GM19238 (cell line): ENCODE measurements around the gene IFITM5.
A peak's percentile ranks its signal among the peaks of the same experiment; 100 is the strongest.
"Not testable (repeated sequence)": the region's sequence is repeated elsewhere in the genome, so short reads cannot be mapped to it uniquely, and the experiment has no call there.

Experiments
- DNase-seq: peaks from one replicate; pipeline ENCODE4 v3.0.0; 2011; ENCODE audit warnings: low spot score; ENCODE audit not compliant: insufficient read length

The IFITM5 gene

DNA sequence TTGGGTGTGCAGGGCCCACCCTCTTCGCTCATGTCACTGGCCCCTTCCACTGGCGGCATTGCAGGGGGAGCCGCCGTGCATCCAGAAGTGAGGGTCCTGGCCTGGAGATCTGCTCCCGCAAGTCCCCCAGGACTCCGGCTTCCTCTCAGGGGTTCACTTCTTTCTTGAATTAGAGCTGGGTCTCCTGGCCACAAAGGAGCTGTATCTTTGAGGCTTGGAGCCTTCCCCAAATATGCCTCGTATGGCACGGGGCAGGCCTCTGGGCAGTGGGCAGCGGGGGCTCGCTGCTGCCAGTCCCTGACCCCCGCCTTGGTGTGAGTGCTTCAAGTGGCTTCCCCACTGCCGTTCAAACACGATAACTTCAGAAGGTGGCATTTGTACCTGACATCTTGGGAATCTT lies 28.7 kb upstream of the IFITM5 start:
- DNase-seq = no peak

DNA sequence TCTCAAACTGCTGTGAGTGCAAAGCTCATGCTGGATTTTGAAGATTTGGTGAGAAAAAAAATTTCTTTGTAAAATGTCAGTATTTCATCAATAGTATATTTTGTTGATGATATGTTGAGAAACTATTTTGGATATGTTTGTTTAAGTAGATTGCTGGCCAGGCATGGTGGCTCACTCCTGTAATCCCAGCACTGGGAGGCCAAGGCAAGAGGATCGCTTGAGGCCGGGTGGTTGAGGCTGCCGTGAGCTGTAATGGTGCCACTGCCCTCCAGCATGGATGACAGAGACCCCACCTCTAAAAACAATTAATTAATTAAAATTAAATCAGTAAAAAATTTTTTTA lies 28.2 kb upstream of the IFITM5 start:
- DNase-seq = no peak

DNA sequence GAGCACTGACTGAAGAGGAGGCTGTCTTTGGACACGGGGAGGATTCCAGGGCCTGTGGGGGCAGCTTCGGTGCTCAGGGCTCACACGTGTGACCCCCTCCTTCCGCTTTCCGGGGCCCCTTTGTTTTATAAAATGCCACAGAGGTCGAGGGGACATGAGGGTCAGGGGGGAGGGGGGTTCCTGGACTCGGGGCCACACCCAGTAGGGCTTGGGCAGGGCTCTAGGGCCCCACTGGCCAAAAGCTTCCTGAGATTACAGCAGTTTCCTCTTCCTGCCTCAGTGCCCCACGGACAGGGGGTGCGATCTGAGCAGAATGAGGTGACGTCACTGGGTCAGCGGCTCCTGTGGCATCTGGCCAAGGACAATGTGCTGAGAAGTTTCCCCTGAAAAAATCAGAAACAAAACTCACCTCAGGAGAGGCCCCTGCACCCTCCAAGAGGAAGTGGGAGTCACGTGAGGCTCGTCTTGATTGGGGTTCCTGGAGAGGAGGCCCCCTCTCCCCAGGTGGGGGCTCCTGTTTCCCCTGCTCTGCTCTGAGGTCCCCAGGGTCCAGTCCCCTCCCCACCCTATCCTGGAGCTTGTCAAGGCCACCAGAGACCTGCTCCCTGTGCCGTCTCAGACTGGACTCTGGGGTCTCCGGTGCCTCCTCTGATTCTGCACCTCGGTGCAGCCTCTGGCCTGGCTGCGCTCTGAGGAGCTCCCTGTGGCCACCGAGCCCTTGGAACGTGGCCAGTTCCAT lies 27.7 kb upstream of the IFITM5 start:
- peak; percentile 73 for DNase-seq

DNA sequence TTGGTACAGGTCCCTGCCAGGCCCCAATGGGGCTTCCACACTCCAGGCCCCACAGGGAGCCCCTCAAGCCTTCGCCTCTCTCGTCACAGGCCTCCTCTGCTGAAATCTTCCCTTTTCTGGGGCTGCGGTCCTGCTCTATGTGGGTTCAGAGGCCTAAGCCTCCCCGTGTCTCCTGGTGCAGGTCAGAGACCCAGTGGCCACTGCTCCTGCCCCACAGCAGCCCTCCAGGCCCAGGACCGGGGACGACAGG lies 27.2 kb upstream of the IFITM5 start:
- DNase-seq = no peak

DNA sequence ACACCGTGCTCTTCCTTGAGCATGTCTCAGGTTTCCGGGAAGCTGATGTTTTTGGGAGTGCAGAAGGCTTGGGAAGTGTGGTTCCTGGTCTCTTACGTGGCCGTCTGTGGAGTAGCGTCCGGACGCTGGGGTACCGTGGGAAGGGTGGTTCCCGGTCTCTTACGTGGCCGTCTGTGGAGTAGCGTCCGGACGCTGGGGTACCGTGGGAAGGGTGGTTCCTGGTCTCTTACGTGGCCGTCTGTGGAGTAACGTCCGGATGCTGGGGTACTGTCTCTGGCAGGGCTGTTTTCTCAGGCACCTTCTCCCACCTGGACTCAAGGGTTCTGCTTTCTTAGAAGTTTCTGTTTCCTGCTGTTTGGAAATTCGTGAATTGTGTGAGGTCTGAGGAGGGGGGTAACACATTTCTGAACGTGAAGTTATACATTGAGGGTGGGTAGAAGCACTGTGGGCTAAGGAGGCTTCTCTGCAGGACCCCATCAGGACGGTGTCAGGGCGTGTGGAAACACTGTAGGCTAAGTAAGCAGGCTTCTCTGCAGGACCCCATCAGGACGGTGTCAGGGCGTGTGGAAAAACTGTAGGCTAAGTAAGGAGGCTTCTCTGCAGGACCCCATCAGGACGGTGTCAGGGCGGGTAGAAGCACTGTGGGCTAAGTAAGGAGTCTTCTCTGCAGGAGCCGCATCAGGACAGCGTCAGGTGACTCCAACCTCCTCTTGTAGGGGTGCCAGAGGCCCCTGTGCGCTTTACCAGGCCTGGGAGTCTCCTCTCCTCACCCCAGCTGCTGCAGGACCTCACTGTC lies 26.7 kb upstream of the IFITM5 start:
- no peak for DNase-seq

DNA sequence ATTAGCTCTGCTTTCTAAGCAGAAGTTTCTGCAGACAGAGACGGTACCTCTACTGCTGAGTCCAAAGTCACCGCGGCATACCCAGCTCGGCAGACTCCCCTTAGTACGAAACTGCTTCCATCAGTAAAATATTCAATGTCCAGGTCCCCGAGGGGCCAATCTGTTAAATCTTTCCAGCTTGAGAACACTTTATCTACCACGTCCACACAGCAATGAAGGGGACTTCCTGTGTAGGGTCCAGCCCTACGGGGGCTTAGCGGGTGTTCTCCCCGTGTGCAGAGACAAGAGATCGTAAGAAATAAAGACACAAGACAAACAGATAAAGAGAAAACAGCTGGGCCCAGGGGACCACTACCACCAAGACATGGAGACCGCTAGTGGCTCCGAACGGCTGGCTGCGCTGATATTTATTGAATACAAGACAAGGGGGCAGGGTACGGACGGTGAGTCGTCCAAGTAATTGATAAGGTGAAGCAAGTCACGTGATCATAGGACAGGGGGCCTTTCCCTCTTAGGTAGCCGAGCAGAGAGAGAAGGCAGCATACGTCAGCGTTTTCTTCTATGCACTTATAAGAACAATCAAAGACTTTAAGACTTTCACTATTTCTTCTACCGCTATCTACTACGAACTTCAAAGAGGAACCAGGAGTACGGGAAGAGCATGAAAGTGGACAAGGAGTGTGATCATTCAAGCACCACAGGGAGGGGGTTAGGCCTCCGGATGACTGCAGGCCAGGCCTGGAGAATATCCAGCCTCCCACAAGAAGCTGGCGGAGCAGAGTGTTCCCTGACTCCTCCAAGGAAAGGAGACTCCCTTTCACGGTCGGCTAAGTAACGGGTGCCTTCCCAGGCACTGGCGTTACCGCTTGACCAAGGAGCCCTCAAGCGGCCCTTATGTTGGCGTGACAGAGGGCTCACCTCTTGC lies 25.5 kb upstream of the IFITM5 start:
- DNase-seq = not testable (repeated sequence)

DNA sequence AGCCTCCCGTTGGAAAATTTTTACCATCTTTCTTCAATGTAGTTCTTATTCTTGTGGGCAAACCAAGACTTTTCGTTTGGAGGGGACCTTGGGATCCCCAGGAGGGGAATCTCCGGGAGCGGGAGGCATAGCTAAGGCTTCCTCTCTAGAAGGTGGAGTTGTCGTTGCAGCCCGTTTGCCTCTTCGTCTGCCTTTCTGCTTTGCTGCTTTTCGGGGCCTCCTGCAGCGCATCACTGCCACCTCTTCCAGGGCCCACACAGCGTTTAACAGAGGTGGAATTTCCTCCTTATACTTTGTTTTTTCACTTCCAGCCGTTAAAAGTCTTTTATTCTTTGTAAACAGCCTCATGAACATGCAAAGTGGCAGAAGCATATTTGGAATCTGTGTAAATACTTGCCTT lies 24.8 kb upstream of the IFITM5 start:
- DNase-seq = no peak

DNA sequence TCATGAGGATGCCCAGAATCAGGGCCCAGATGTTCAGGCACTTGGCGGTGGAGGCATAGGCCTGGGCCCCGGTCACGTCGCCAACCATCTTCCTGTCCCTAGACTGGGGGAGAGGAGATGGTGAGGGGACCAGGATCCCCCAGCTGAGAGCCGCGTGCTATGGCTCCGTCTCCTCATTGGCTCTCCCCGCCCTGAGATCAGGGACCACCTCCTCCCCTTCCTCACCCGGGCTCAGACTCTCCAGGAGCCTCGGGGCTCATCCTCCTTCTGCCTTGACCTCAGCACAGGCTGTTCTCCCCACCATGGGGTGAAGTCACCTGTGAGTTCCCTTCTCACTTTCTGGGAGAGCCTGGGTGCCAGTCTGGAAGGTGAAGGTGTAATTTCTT lies 20.6 kb upstream of the IFITM5 start:
- DNase-seq = not testable (repeated sequence)

DNA sequence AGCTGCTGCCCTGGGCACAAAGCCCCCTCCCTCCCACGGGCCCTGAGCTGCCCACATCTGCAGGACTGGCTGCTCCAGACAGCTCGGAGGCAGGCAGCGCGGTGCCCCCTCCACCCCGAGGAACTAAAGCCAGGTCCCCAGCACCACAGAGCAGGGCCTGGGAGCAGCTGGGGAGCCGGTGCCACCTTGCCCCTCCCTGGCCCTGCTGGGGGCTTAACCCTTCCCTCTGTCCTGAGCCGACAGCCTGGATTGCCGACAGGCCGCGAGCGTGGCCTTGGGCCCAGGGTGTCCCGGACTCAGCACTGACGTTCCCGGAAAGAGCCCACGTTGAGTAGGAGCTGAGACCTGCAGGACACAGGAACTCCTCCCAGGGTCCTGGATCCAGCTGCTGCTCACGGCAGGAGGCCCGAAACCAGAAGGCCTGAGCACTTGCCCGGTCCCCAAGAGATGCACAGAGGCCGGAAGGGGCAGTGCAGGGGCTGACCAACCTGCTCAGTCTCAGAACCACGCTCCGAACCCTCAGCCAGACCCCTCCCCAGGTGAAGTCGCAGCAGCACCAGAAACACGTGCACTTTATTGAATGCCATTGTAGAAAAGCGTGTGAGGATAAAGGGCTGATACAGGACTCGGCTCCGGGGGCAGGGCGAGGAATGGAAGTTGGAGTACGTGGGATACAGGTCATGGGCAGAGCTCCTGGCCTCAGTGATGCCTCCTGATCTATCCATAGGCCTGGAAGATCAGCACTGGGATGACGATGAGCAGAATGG lies 20.0 kb upstream of the IFITM5 start:
- DNase-seq = not testable (repeated sequence)

DNA sequence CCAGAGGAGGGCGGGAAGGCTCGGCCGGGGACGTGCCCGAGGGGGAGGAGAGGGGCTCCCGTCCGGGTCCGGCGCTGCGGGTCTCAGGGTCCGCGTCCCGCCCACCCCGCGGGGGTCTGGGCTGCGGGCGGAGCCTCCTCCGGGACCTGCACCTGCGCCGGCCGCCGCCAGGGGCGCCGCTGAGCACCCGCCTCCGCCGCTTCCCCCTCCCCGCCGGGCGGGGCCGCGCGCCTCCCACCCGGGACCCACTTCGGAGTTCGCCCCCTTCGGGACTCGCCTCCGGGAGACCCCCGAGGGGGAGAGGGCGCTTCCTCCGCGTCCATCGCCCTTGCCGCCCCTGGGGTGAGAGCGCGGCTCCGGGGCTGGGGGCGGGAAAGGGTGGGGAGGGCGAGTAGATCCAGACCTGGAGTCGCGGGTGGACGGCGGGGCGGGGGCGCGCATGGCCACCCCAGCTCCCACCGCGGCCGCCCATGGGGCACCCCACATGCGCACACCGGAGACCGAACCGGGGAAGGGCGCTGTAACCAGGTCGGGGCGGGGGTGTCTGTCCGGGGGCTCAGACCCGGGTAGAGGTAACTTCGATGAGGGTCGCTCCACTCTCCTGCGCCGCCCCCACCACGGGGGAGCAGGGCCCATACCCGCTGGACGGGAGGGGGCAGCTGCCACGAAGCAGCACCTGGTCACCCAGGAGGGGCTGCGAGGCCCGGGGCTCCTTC lies 19.2 kb upstream of the IFITM5 start:
- DNase-seq = not testable (repeated sequence)

DNA sequence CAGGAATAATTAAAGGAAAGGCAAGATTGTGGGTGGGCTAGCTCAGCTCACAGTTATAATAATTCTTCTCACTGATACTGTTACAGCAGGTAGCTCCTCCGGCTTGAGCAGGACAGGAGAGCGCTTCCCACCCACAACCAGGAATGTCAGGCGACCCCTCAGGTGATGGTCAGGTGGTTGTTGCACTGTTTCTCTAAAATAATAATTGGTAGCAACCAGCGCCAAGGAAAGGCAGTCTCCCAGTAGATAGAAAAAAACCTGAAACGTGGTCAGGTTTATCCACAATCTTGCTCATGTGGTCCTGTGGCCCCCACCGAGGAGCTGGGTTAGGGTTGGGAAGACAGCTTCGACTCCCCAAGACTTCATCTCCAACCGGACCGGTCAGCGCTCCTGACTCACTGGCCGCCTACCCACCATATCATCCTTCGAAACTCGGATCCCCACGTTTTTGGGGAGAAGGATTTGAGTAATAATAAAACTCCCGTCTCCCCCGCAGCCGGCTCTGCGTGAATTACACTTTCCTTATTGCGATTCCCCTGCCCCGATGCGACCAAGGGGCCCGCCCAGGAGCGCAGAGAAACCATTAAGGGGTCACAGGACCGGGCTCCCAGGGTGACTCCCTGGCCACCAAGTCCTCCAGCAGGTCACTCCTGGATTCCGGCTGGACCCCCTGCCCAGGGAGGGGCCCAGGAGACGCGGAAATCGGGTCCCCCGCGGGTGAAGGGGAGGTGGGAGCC lies 18.5 kb upstream of the IFITM5 start:
- DNase-seq = not testable (repeated sequence)

DNA sequence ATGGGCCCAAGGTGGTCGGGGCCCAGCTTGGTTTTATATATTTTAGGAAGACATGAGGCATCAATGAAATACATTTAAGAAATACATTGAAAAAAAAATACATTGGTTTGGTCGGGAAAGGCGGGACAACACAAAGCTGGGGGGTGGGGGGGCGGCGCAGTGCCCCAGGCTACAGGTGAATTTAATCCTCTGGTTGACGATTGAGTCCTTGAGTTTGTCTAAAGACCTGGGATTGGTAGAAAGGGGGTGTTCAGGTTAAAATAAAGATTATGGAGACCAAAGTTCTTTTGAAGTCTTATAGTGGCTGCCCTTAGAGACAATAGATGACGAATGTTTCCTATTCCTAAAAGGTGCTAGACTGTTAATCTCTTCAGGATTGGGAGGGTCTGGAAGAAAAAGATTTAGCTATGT lies 17.6 kb upstream of the IFITM5 start:
- no peak for DNase-seq

DNA sequence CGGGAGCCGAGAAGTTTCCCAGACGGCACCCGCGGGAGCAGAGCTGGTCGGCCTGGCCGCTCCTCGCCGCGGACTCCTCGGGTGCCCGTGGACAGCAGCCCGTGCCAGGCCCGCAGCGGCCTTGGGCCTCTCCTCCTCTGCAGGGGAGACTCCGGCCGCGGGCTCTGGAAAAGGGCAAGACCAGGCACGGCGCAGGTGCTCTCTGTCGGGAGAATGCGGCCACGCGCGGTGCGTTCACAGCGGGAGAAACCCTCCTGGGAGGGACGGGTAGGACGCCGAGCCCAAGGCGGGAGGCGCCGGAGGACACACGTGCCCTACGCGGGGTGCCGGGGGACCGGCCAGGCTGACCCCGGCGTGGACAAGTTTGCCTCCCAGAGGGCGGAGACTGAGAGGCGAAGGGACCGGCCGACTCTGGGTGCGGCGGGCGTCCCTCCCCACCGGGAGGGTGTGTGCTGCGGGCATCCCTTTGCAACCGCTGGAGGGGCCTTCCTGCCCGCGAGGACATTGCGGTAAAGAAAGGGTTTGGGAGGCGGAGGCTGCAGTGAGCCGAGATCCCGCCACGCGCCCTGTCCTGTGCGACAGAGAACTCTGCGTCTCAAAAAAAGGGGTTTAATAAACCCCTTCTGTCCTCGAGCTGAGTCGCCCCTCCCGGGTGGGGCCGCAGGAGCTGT lies 16.8 kb upstream of the IFITM5 start:
- no peak for DNase-seq

DNA sequence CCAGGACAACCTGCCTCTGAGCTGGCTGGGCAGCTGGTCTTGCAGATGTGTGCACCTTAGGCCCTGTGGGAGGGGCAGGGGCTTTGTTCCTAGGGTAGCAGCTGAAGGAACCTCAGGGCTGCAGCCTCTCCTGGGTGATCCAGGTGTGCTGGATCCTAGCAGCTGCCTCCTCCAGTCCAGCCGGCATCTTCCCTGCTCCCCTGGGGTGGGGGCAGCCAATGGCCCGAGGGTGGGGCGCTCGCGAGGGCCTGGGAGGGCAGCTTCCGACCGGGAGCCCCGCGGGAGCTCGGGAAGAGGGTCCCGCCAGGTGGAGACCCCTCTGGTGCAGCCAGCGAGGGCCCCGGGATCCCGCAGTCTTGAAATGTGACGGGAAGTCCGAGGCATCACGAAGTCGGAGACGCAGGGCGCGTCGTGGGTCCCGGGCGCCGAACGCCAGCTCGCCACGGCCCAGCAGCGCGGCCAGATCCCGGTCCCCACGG lies 16.2 kb upstream of the IFITM5 start:
- DNase-seq = no peak

DNA sequence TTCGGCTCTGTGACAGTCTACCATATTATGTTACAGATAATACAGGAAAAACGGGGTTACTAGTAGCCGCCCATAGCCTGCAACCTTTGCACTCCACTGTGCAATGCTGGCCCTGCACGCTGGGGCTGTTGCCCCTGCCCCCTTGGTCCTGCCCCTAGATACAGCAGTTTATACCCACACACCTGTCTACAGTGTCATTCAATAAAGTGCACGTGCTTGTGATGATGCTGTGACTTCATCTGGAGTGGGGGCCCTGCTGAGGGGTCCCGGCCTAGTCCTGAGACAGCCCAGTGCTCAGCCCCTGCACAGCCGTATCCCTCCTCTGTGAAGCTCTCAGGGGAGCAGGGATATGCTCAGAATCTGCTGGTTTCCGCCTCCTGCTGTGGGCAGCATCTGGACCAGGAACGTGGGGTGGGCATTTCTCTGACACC lies 15.7 kb upstream of the IFITM5 start:
- no peak for DNase-seq

DNA sequence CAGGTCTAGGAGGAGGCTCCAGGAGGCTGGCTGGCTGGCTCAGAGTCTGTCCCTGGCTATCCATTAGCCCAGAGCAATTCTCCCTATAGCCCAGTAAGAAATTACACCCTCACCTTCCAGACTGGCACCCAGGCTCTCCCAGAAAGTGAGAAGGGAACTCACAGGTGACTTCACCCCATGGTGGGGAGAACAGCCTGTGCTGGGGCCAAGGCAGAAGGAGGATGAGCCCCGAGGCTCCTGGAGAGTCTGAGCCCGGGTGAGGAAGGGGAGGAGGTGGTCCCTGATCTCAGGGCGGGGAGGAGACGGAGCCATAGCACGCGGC lies 15.2 kb upstream of the IFITM5 start:
- DNase-seq = not testable (repeated sequence)

DNA sequence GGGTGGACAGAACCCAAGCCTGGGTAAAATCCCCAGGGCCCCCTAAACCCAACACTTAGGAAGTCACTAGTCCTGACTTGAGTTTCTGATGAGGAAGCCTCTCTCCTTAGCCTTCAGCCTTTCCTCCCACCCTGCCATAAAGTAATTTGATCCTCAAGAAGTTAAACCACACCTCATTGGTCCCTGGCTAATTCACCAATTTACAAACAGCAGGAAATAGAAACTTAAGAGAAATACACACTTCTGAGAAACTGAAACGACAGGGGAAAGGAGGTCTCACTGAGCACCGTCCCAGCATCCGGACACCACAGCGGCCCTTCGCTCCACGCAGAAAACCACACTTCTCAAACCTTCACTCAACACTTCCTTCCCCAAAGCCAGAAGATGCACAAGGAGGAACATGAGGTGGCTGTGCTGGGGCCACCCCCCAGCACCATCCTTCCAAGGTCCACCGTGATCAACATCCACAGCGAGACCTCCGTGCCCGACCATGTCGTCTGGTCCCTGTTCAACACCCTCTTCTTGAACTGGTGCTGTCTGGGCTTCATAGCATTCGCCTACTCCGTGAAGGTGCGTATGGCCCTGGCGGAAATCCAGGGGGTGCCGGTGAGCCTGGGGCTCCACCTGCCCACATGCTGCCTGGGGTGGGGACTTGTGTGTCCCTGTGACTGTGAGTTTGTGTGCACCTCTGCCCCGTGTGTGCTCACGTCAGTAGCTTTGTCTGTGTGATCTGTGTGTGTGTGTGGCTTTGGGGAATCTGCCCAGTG lies 14.6 kb upstream of the IFITM5 start, which contains the start of gene IFITM1:
IFITM1 (plus strand) TSS at position 254 of the 767 bp plus-strand sequence; CDS start at position 385, 131 bp downstream.
- peak; percentile 84 for DNase-seq

DNA sequence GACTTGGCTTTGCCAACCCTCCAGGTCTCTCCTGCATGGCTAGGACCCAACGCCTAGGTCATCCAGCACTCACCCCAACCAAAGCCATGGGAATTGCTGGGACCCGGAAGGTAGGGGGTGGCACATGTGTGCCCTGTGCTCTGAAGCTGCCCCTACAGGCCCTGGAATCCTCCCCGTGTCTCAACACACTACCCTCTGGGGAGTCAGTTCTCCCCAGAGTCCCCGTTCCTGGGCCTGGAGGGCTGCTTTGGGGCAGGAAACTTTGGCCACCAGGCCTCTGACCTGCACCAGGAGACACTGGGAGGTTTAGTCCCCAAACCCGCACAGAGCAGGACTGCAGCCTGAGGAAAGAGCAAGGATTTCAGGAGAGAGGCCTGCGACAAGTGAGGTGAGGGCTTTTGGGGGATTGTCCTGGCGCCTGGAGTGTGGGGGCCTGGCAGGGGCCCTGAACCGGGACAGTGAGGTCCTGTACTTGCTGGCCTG lies 14.0 kb upstream of the IFITM5 start:
- DNase-seq = no peak
